GM18907 (cell line): Measurements from ENCODE around the gene SCP2D1.
A peak's percentile ranks its signal among the peaks of the same experiment; 100 is the strongest.
"Not testable (repeated sequence)": the region's sequence is repeated elsewhere in the genome, so short reads cannot be mapped to it uniquely, and the experiment has no call there.

Experiments
- ATAC-seq: cut with Tn5 transposase; IDR thresholded peaks from one replicate; pipeline ENCODE4 v1.9.1; 2021; ENCODE audit warnings: mild to moderate bottlenecking, moderate library complexity; ENCODE audit not compliant: unreplicated experiment

SCP2D1 gene

DNA sequence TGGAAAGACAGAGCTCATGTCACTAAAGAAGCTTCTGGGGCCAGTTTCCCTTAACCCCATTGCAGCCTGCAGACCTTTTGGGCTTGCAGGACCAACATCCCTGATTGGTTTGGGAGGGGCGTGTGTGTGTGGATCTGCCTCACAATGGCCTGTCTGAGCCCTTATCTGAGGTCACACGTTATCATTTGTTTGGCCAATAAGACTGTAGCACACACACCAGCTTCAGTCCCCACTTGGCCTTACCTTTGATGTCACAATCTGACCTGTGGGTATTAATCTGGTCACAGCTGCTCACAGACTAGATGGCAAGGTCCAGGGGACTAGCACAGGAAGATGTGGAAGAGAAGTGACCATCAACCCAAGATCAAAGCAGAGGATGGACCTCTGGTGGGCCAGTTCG is at the start of gene SCP2D1:
Gene SCP2D1 (plus strand): TSS at position 301 of the 400 bp plus-strand sequence. CDS start 33 bp downstream, at position 334.
- ATAC-seq: no peak

- no peak for ATAC-seq
Measured at GRCh38 chr20:18767676-18768075, 45.9 kb upstream of the SCP2D1 start.

DNA sequence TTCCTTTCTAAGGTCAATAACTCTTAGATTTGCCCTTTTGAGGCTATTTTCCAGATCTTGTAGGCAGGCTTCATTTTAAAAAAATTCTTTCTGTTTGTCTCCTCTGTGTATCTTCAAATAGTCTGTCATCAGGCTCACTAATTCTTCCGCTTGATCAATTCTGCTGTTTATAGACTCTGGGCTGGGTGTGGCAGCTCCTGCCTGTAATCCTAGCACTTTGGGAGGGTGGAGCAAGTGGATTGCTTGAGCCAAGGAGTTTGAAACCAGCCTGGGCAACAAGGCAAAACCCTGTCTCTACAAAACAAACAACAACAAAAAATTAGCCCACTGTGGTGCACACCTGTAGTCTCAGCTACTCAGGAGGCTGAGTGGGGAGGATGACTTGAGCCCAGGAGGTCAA is 40.0 kb upstream of the SCP2D1 start:
- no peak for ATAC-seq

DNA sequence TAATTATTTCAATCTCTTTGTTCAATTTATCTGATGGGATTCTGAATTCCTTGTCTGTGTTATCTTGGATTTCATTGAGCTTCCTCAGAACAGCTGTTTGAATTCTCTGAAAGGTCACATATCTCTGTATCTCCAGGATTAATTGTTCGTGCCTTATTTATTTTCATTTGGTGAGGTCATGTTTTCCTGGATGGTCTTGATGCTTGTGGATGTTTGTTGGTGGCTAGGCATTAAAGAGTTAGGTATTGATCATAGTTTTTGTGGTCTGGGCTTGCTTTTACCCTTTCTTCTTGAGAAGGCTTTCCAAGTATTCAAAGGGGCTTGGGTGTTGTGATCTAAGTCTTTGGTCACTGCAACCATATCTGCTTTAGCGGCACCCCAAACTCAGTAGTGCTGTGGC is 39.4 kb upstream of the SCP2D1 start:
- ATAC-seq: no peak

DNA sequence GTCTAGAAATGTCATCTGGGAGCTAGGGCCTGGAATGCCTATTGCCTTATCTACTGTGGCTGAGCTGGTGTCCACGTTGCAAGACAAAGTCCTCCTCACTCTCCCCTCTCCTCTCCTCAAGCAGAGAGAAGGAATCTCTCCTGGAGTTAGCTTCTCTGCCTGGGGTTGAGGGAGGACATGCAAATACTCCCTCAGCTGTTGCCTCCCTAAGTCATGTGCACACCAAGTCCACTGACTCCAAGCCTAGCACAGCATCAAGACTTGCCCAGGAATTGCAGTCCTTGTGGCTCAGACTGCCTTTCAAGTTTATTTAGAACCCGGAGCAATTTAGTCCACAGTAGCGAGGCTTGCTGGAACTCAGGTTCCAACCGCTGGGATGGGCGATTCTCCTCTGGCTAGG is 38.0 kb upstream of the SCP2D1 start:
- no peak for ATAC-seq

GRCh38 chr20:18778690-18779392 is 34.7 kb upstream of the SCP2D1 start:
- ATAC-seq: no peak

DNA sequence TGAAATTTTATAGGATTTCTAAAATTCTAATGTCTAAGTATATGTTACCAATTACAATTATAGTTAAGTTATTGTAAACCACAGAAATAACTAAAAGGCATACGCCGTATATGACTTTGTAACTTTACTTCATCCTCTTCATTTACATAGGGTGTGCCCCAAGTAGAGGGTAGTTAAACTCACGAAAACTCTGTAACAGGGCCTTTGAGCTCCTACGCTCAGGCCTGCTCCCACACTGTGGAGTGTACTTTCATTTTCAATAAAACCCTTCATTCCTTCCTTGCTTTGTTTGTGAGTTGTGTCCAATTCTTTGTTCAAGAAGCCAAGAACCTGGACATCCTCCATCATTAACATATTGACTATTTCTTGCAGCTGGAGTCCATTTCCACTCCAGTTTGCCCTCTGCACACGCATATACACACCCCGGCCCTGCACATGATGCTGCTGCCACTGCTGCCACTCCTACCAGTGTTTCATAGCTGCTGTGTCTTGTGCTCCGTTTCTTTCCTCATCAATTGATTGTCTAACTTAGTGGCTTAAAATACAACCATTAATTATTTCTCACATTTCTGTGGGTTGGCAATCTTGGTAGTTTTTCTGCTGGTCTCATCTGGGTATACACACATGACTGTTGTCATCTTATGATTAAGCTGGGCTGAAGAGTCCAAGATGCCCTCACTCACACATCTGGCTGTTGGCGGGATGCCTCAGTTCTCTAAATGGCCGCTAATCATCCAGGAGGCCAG is 33.0 kb upstream of the SCP2D1 start:
- no peak for ATAC-seq

DNA sequence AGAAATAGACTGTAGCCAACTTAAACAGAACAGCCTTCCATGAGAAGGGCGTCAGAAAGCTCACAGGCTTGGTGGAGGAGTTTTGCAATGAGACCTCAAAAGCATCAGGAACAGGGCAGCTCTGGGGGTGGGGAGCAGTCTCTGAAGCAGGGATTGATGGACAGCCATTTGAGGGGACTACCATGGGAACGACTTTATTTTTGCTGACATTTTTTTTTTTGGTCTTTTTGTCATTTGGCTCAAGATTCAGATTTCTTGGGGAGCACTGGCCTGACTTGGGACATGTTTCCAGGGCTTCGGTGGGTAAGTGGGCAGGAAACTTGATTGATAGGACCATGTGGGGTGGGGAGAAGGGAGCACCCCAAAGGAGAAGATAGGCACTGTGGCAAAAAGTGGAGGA is 32.1 kb upstream of the SCP2D1 start:
- no peak for ATAC-seq

DNA sequence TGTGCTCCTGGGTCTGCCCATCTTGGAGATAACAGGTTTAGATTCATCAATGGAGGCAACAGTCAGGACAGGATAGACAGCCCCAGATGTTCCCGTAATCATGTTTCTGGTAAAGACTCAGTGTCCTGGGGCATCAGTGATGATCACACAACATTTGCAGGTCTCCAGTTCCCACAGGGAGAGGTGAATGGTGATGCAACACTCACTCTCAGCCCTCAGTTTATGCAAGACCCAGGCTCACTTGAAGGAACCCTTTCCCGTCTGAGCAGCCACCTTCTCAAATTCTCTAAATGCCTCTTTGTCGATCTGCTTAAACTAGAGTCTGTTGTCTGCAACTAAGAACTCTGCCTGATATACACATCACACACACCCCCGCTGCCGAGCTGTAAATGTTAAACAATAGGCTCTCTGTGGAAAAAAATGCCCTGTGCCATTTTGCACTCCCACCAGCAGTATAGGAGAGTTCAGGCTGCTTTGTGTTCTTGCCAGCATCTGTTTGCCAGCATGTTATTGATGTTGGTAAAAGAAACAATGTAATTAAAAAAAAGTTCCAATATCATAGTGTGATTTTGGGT is 30.1 kb upstream of the SCP2D1 start:
- ATAC-seq: no peak

- ATAC-seq: not testable (repeated sequence)
Measured at GRCh38 chr20:18787046-18787445, 26.5 kb upstream of the SCP2D1 start.

- ATAC-seq: no peak
Measured at GRCh38 chr20:18788021-18788420, 25.6 kb upstream of the SCP2D1 start.

DNA sequence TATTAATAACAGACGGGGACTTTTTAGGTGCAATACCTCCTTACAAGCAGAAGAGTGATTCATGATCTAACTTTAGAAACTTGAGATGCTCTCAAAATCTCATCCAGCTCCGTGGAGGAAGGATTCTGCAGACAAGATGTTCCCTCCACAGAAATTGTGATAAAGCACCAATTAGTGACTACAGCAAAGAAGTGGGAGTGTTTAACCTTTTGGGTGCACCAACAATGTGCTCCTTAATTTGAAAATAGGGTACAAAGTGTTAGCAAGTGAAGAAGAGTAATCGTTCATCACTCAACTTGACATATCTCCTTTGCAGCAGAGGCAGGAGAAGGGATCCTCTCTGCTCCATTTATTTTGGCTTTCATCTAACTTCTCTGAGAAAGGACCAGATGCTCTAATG is 22.8 kb upstream of the SCP2D1 start:
- ATAC-seq: no peak

DNA sequence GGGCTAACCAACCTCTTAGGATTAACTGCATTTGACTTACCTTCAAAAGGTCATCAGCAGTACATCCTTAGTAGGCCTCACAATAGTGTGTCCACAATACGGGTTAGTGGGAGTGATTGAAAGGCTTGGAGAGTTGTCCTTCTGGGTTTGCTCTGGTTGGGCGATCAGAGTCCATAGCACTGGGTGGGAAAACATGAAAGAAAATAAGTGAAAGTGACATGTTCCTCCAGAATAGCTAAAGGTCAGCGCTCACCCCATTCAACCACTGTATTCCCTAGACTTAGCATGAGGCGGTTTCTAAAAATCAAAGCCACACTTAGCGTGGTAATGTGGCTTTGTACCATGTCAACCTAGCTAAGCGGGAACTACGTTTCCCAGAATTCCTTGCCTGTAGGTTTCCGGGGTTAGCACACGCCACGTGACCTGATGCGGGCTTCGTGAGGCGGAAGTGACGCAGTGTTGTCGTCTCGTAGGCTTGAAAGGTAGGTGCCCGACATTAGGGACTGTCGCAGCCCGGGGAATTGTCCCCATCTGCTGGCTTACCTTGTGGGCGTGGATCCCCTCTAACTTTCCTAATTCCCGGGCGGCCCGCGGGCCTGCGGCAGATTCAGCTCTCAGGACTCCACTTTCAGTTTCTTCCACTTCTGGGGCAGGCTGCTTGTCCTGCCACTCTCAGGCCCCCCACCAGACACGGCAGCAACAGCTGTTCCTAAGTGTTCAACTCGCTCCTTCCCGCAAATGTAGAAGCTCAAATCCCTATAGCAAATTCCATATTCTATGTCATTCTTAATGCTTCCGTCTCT is 19.8 kb upstream of the SCP2D1 start:
- peak; percentile 99 for ATAC-seq

GRCh38 chr20:18794428-18794787 is 19.2 kb upstream of the SCP2D1 start:
- ATAC-seq: no peak

DNA sequence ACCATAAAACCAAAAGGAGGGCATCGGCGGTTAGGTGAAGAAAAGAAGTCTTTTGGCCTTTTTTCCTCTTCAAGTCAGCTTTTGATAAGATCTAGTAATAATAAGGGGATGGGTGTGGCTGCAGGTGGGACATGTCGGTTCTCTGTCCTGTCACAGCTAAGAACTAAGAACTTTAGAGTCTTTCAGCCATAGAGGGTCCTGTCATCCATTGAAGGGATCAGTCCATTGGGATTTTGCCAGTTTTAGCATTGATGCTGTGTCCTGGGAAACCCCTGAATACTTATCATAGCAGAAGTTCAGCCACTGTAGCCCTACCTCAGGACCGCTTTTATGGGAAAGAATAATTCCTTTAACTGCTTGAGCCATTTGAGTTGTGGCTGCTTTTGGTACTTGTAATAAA is 18.2 kb upstream of the SCP2D1 start:
- no peak for ATAC-seq

DNA sequence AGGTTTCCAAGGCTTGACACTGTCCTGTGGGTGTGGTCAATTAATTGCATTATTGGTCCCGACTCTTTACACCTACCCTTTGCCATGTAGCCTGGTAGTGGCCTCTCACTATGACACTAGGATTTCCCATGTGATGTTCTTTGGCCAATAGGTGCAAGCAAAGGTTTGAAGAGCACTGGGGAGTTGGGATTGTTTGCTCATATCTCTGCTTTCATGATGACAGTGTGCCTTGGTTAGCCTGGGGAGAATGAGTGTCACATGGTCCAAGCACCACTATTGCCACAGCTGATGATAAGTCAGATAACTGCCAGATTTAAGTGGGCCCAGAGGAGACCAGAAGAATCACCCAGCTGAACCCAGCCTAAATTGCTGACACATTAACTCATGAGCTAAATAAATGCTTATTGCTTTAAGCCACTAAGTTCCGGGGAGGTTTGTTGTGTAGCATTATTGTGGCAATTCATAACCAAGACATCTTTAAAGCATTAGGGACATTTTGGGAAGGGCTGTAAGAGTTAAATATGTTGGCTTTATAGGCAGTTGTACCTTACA is 17.2 kb upstream of the SCP2D1 start:
- ATAC-seq: no peak

GRCh38 chr20:18801516-18801915 is 12.1 kb upstream of the SCP2D1 start:
- no peak for ATAC-seq

DNA sequence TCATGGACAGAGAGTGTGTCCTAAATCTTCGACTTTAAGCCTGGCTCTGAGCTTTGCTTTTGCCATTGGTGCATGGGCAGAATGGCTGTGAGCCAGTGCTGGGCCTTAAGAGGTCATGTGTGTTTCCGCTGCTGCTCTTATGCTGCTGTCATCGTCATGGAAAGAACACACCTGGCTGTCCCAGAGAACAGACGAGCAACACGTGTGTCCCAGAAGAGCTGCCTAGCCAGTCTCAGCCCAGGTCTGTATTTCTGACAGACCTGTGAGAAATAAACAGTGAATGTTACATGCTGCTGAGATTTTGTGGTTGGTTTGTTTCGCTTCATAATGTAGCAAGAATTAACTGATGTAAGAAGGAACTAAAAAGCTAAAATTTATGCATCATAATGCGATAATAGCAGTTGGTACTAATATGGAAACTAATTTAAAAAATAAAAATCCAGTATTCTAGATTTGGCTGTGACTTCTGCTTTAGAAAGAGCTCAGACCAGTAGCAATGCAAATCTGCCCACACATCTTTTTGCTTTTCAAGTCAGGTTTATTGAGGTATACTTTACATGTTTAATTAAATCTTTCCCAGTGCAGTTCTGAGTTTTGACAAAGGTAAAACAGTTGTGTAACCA is 11.5 kb upstream of the SCP2D1 start:
- peak; percentile 57 for ATAC-seq

GRCh38 chr20:18805881-18806280 is 7.7 kb upstream of the SCP2D1 start:
- no peak for ATAC-seq

- ATAC-seq: no peak
Measured at GRCh38 chr20:18808712-18809111, 4.9 kb upstream of the SCP2D1 start.

DNA sequence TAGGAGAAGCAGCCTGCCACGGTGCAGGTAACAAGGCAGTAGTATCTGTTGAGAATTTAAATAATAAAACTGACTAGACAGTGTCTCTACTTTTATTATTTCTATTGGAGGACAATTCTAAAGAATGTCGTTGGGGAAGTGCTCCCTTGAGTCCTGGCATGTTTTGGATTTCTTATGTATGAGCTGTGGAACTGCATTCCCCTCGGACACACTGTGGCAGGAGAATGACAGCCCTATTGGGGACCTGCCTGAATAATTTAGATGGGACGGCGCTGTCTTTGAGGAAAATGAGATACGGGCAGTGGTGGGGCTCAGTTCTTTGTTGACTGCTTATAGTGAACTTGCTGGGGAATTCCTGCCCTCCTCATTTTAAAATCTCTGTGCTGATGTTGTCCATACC is 2.4 kb upstream of the SCP2D1 start:
- no peak for ATAC-seq
